CD1c-positive myeloid dendritic cell (primary cell): ENCODE measurements around the gene FAM174C.
"Not testable (repeated sequence)": the region's sequence is repeated elsewhere in the genome, so short reads cannot be mapped to it uniquely, and the experiment has no call there.

ENCODE experiments used
- DNase-seq: peaks from one replicate; pipeline ENCODE4 v3.0.0-alpha.2; 2016; ENCODE audit errors: extremely low spot score

The FAM174C gene

DNA sequence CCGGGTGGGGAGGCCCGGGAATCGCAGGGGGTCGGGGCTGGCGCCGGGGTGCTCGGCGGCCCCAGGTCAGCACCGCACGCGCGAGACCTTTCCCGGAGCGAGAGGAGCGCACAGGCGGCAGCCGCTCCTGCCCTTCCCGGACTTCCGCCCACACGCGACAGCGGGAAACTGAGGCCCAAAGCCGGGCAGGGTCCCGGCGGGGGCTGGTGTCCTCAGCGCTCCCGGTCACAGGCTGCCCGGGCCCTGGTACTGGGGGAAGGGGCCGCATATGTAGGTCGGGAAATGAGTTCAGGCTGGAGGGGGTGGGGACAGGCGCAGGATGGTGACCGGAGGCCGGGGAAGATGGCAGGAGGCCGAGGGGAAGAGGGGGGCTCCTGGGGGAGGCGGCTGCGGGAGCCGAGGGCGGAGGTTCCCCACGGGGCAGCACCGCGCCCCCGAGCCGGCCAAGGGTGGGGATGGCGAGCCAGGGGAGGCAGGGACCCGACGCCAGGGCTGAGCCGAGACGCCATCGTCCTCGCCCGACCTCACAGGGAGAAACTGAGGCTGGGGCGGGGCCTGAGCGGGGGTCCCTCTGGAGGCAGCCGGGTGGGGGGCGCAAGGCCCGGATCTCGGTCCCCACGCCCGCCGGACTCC, 38.2 kb upstream of the FAM174C start:
- no peak for DNase-seq

DNA sequence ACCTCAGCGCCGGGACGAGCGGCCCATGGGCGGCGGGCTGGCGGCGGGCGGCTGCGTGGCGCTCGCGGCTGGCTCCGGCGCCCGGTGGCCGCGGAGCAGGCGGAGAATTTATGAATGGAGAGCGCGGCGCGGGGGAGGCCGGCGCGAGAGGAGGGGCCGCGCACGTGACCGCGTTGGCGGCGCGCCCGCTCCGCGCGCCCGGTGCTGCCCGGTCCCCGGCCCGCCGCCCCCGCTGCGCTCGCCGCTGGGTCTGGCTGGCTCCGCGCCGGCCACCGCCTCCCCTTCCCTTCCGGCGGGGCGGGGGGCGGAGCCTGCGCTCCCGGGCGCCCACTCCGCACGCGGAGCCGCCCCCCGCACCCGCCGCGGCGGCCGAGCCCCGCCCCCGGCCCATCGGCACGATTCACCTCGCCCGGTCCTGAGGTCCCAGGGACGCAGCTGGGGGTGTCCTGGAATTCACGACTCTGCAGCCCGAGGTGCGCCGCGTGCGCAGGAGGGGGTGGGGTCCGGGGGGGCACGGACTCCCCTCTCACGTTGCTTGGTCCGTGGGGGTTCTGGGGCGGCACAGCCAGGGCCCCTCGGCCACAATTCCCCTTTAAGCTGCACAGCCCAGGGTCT, 37.5 kb upstream of the FAM174C start, which contains the start of gene CBARP:
Gene CBARP, minus strand, starts transcription at position 252 of the 615 bp plus-strand sequence. CDS start 1,905 bp downstream, outside the sequence.
- DNase-seq: peak; percentile 75

DNA sequence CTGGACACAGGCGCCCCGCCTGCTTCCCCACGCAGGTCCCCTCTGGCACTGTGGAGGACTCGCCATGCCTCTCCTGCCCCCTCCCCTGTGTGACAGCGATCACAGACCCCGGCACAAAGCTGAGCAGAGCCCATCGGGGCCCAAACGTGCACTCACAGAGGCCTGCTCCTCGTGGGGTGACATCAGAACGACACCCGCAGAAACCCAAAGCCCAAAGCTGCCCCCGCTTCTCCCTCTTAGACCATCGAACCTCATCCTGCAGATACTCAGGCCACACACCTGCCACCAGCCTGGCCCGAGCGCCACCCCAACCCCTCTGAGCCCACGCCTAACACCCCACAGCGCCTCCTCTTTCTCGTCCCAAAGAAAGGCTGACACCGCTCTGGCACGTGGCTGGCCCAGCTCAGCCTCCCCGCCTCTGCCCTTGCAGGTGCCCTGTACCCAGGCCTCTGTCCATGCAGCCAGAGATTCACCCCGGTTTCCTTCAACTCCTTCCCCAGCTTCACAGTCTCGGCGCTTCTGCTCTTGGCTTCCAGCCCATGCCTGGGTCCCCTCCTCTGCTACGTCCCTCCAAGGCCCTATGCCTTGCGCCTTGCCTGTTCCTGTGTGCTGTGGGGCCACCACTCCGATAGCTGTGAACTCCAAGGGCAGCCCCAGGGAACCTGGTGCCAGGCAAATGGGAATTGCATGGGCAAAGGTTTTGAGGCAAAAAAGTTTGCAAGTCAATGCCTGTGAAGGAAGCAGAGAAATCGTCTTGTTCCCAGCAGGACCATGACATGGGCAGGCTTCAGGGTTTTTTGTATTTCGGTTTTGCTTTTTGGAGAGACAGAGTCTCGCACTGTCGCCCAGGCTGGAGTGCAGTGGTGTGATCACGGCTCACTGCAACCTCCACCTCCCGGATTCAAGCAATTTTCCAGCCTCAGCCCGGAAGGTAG, 36.7 kb upstream of the FAM174C start:
- no peak for DNase-seq

DNA sequence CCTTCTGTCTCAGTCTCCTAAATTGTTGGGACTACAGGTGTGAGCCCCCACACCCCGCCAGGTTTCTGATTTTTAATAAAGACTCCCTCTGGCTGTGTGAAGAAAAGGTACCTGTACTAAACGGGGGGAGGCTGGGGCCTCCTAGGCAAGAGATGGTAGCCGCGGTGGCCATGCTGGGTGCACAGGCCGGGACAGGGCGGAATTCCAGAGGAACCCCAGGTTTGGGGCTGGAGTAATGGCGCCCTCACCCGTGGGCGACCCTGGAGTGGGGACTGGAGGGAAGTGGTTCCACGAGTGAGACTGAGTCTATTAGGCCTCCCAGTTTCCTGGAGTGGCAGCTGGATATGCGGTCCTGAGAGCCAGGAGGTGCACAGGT, 35.9 kb upstream of the FAM174C start:
- DNase-seq: no peak

DNA sequence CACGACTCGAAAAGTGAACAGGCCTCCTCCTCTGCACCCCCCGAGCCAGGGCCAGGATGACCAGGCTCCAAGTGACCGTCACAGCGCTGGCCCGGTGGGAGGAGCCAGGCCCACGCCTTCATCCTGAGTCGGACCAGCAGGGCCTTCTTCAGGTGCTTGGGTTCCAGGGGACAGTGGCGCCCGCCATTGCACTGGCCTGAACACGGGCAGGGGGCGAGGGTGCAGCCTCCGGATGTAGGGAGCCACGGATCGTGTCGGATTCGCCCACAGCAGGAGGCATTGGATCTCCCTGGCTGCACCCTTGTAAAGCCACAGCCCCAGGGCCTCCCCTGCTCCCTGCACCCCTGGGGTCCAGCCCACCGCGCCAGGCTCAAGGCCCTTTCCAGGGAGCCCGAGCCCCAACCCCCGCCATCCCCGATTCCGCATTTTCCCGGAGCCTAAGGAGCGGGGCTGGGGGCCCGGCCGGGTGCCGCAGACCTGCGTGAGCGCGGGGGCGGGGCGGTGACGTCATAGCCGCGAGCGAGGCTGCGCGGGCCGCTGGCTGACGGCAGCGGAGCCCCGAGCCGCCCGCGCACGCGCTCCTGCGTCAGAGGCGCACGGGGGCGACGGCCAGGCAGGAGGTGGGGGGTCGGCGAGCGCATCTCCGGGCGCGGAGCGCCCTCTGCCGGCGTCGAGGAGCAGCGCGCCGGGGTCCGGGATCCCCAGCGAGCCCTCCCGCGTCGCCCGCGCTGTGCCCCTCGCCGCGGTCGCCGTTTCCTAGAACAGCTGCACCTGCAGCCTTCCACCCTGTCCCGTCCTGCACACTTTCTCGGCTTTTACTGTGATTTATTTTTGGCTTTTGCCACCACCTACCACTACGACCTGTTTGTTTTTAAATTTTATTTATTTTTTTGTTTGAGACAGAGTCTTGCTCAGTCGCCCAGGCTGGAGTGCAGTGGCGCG, 35.3 kb upstream of the FAM174C start:
- DNase-seq: peak; percentile 98

DNA sequence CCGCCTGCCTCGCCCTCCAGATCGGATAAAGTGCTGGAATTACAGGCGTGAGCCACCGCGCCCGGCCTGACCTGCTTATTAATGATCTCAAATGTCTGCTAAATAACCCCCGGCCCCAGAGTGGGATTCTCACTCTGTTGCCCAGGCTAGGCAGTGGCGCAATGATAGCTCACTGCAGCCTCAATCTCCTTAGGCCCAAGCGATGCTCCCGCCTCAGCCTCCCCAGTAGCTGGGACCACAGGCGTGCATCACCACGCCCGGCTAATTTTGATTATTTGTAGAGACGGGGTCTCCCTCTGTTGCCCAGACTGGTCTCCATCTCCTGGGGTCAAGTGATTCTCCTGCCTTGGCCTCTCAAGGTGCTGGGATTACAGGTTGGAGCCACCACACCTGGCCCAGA, 34.4 kb upstream of the FAM174C start:
- no peak for DNase-seq

DNA sequence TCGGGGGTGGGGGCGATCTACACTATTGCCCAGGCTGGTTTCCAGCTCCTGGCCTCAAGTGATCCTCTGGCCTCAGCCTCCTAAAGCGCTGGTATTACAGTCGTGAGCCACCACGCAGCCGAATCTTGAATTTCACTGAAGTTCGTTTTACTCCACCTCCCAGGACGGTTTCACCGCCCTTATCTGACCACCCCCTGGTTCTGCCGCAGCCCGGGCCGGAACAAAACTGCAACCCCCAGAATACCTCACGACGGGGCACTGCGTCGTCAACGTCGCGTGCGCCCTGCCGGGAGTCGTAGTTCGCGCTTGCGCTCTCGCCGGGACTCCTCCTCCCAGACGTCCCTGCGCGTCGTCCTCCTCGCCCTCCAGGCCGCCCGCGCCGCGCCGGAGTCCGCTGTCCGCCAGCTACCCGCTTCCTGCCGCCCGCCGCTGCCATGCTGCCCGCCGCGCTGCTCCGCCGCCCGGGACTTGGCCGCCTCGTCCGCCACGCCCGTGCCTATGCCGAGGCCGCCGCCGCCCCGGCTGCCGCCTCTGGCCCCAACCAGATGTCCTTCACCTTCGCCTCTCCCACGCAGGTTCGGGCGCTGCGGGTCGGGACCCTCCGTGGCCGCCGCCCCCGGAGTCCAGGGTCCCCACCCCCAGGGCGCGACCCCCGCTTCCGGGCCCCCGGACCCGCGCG, 33.8 kb upstream of the FAM174C start, which contains the start of gene ATP5F1D:
Gene ATP5F1D, plus strand, starts transcription at position 335 of the 679 bp plus-strand sequence. Its CDS starts 100 bp downstream, at position 435.
- peak; percentile 98 for DNase-seq

DNA sequence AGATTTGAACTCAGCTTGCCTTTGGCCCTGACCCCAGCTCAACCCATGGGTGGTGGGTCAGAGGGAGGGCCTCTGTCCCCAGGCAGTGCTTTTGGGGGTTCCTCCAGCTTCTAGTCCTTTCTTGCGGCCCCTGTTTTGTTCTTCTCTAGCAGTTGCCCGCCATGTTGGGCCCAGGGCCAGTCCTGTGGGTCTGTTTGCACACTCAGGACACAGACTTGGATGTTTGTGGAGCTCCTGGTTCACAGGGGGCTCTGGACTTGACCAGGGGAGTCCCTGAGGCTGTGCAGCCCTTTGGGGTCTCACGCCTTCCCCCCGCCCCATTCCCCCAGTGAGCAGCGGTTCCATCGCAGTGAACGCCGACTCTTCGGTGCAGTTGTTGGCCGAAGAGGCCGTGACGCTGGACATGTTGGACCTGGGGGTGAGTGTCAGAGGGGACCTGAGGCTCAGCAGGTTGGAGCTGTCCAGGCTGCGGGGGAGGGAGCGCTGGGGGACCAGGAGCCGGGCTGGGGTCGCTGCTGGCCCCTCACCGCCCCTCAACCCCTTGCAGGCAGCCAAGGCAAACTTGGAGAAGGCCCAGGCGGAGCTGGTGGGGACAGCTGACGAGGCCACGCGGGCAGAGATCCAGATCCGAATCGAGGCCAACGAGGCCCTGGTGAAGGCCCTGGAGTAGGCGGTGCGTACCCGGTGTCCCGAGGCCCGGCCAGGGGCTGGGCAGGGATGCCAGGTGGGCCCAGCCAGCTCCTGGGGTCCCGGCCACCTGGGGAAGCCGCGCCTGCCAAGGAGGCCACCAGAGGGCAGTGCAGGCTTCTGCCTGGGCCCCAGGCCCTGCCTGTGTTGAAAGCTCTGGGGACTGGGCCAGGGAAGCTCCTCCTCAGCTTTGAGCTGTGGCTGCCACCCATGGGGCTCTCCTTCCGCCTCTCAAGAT, 31.3 kb upstream of the FAM174C start:
- peak; percentile 90 for DNase-seq

DNA sequence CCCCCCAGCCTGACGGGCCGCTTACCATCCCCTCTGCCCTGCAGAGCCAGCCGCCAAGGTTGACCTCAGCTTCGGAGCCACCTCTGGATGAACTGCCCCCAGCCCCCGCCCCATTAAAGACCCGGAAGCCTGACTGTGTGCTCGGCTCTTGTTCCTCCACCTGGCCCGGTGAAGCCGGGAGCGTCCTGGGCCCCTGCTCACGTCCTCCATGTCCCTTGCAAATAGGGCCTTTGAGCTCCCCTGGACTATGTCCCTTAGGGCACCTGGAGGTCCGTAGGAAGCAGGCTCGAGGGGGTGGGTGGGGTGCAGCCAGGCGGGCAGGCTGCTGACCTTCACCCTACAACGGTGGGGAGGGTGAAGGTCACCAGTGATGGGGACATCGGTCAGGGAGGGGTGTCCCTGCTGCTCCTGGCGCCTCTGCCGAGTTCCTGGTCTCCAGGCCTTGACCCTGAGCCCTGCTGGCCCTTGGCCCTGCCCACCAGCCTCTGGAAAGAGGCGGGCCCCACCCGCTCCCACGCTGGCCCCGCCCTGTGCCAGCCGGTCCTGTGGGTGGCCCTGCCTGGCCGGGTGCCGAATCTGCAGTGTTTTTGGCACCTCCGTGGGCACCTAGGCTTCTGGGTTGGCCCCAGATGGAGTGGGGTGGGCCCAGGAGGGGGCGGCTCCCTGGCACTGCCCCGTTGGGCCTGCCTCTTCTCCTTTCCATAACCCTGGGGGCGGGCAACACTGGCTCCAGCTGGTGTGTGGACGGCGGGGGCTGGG, 30.5 kb upstream of the FAM174C start:
- peak; percentile 89 for DNase-seq

DNA sequence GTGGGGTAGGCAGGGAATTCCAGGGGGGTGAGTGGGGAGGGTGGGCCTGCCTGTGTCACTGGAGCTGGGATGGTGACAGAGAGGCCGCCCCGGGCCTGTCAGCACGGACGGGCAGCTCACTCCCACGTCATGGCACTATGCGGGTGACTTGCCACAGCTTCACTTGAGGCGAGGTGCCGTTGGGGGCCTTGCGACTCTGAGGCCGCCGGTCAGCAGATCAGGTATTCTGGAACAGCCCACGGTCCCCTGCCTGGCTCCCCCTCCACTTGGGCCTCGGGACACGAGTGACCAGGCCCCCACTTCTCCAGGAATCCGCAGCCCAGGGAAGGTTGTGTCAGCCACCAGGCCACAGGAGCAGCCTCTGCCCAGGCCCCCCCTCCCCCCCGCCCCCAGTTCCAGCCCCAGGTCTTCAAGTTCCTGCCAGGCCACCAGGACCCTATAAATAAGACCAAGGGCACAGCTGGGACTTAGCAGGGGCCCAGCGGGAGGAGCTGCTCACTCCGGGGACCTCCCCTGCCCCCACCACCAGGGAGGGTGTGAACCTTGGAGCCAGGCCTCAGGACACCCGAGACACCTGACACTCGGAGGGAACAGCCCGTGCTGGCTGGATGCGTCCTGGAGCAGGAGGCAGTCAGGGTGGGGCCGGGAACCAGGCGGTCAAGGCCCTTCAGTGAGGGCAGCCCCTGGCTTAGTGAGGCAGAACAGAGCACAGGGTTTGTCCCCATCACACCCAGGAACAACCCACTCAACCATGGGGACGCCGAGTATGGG, 29.7 kb upstream of the FAM174C start:
- no peak for DNase-seq

DNA sequence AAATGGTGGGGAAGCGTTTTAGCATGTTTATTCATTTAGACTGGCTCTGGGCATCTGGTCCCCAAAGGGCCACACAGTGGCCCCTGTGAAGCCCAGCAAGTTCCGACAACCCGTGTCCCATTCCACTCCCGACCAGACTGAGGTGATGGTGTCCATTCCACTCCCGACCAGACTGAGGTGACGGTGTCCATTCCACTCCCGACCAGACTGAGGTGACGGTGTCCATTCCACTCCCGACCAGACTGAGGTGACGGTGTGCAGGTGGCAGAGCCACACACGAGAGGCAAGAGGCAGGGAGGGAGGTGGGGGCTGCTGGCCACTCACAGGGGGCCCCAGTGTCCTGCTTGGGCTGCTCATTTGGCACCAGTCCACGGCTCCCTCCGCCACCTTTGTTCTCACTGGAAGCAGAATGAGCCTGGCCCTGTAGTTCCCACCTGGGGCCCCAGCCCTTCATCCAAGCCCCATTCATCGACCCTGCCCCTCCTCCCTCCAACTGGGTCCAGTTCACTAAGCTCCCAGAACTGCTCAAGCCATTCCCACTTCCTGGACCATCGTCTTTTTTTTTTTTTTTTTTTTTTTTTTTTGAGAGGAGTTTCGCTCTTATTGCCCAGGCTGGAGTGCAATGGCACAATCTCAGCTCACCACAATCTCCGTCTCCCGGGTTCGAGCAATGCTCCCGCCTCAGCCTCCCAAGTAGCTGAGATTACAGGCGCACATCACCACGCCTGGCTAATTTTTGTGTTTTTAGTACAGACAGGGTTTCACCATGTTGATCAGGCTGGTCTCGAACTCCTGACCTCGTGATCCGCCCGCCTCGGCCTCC, 28.9 kb upstream of the FAM174C start:
- not testable (repeated sequence) for DNase-seq

DNA sequence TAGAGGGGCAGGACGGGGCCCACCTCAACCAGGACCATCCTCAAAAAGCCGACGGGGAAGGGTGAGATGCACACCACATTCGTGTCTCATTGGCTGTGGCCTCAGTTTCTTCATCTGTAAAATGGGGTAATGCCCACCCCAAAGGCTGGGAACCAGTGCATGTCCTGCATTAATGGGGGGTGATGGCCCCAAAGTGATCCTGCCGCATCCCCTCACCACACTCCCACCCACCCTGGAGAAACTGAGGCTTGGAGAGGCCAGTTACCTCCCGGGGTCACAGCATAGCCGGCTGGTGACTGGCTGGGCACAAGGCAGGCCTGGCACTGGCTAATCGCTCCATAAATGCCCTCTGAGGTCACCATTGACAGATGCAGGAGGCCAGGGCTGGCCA, 27.6 kb upstream of the FAM174C start:
- DNase-seq: no peak

DNA sequence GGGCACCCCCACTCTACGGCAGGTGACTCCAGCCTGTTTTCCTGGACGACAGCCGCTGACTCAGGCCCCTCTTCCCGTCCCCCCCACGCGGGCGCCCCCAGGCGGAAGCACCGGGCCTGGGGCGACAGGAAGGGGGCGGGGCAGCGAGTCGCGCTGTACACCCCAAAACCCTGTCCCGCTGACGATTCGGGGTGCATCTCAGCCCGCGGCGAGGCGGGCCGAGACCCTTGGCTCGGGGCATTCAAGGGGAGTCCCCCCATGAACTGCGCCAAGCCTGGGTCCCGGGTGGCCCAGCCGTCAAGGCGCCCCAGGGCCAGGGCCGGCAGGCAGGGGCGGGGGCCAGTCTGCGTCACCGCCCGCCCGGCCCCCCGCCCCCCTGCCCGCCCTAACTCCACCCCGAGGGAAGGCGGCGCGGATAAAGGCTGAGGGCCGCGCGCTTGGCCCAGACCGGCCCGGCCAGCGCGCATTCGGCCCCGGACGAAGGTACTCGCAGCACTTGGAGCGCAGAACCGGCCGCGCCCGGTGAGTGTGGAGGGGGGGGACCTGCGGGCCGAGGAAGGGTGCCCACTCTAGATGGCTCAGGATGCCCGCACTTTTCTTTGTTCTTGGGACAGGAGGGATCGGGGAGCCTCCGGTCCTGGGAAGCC, 27.1 kb upstream of the FAM174C start, which contains the start of gene MIDN:
Gene MIDN, plus strand, starts transcription at position 445 of the 647 bp plus-strand sequence. CDS start 1,714 bp downstream, outside the sequence.
- DNase-seq: peak; percentile 93

DNA sequence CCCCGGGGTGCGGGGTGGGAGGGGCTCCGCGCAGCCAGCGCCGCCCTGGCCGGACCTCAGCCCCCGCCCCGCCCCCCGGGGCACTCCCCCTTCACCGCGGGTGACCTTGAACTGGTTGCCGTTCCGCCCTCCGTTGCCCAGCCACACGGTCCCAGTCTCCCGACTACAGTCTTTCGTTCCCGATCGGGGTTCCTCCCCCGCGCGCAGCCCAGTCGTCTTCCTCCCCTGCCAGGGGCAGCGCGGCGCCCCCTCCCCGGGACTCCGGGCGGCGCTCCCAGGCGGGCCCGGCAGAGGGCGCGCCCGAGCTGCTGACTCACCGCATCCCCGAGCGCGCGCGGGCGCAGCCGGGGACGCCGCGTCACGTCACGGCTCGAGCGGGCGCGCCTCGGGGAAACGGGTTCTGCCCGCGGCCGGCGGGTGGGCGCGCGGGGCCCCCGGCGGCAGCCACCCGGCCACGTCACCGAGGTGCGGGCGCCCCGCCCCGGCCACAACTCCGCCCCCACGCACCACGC, 26.5 kb upstream of the FAM174C start:
- peak; percentile 94 for DNase-seq

DNA sequence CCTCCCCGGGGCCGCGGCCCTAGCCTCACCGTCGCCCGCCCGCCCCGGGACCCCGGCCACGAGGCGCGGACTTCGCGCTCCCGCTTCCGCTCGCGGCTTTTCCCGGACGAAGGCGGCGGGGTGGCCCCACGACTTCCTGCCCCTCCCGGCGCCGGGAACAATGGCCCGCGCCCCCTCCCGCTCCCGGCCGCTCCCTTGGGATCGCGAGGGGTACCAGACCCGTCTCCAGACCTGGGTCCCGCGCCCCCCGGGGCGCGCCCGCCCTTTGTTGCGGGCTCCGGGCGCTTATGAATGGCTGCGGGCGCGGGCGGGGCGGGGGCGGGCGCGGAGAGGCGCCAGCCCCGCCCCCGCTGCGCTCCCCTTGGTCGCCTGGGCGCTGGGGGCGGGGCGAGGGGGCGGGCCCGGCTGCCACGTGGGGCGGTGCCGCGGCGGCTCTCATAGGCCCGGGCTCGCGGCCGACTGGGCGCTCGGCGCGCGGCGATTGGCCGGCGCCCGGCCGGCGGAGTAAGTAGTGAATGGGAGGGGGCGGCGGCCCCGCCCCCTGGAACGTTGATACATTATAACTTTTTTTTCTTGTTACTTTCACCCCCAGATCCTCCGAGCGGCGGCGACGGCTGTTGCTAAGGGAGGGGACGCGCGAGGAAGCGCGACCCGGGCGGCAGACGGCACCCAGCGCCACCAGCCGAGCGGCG, 25.9 kb upstream of the FAM174C start:
- peak; percentile 98 for DNase-seq

DNA sequence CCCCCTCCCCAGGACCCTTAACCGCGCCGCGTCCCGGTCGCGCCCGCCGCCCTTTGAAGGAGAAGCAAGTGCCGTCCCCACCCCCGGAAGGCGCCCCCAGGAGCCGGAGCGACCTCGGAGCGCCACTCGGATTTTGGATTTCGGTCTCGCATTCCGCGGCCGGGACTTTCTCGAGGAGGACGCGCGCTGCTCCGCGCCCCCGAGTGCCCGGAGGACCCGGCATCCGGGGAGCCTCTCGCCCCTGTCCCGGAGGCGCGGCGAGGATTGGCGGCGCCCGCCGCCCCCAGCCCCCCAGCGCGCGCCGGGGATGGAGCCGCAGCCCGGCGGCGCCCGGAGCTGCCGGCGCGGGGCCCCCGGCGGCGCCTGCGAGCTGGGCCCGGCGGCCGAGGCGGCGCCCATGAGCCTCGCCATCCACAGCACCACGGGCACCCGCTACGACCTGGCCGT, 25.3 kb upstream of the FAM174C start:
- no peak for DNase-seq
